HG02938 (cell line): ENCODE data around the gene NXPE4.

Source experiments
- ATAC-seq: cut with Tn5 transposase; IDR thresholded peaks from one replicate; pipeline ENCODE4 v1.9.1; 2021; ENCODE audit warnings: mild to moderate bottlenecking, moderate library complexity; ENCODE audit not compliant: unreplicated experiment

Gene NXPE4

DNA sequence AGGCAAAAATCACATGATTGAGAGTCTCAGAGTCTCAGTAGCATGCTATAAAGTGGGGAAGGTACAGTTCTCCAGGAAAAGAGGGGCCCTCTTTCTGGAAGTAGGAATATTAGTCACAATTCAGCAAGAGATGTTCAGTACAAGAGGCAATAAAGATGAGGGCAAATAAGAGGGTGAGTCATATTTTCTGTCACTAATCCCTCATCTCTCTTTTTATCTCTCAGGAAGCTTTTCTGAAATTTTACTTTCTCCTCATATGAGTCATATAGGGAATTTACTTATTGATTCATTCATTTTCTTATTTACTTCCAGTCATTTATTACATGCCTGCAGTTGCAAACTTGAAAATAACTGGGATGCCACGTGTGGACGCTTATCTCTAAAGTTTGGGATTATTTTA is 32.5 kb downstream of the NXPE4 start:
- ATAC-seq: no peak

DNA sequence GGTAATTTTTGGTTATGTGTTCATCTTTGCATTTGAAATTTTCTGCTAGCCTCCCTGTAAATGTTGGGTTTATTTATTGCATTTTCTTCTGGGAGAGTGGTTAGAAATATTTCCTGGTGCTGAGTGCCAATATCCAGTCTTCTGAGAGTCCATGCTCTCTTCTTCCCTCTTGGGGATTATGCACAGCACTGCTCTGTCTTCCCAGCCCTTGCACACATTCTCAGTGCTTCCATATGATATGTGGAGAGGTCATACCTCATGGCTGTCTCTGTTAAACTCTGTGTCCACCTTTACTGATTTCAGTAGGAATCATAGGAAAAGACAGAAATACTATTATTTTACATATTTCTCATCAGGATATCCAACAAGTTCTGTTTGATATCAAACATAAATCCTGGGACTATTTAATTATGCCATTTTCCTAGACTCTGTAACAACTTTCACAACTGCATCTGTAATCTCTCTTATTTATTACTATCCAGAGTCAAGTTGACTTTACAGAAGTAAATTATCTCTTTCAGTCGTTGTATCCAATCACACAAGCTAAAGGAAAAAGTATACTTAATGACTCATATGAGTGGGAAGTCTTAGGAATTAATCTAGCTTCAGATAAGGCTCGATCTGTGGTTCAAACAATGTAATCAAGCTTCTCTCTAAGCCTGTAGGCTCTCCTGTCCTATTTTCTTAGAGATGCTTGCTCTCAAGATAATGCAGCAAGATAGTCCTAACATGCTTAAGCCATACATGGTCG is 33.2 kb downstream of the NXPE4 start:
- no peak for ATAC-seq

DNA sequence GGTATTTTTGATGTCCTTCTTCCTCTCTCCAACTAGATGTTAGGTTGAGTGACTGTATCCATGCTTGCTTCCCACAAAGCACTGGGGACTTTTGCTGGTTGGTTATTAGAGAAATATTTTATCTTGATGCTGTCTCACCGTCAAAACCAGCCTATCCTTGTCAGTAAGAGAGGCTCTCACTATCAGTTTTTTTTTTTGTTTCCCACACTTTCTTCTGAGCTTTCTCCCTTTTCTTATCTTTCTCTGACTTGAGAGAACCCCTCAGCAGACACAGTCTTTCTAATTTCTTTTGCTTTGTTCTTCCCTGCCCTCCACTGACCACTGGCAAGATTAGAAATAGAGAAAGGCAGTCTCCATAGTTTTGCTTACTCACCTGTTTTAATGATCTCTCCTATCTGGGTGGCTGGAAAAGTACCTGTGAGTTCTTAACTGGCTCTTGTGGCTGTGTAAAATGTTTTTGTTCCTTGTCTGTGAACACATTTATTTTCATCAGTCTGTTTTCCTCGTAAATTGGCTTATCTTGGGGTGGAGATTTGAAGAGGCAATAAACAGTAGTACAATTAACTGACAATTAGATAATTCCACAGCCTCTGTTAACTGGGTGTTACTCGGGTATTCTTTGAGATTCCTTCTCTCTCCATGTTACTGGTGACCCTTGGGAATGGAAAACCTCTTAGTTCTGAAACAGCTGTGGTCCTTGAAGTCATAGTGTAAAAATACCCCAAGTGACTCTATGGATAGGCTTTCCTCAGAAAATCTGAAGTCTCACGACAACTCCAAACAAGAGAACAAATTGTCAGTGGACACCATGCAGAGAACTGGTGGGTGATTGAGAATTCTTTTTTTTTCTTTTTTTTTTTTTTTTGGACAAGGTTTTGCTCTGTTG is 35.9 kb downstream of the NXPE4 start, which contains the start of gene NXPE1:
Gene NXPE1, minus strand, starts transcription at position 457 of the 886 bp plus-strand sequence. CDS start 8,680 bp downstream, outside the sequence.
- ATAC-seq: no peak

DNA sequence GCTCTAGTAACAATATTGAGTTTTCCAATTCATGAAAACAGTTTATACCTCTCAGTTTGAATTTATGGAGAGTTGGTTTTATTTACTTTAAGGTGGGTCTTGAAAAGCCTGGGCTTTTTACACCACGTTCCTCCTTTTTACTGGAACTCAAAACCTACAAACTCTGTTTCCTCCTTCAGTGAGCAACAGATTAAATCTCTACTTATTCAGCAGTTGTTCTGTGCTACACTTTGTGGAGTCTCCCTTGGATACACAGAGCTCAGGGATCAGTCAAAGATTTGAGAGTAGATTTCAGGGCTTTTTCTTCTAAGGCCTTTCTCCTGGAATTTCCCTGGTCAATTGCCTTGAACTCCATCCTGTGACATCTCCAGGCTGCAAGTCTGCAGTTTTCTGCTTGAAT is 39.5 kb downstream of the NXPE4 start:
- ATAC-seq: no peak

DNA sequence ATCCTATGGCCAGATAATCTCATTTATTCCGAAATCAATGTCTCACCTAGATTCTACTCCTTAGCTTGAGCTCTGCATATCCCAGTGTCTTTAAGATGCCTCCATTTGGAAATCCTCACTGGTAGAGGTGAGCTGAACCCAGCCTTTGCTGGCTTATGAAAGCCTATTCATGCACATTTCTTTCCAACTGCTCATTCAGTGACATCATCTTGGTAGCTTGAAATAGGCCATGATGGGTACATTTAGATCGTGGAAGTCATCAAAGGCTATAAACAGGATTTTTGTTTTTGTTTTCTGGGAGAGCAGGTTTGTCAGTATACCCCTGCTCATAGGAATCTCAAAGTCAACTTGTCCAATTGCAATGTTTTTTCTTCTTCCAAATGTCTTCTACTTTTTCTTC is 41.9 kb downstream of the NXPE4 start:
- ATAC-seq: no peak

DNA sequence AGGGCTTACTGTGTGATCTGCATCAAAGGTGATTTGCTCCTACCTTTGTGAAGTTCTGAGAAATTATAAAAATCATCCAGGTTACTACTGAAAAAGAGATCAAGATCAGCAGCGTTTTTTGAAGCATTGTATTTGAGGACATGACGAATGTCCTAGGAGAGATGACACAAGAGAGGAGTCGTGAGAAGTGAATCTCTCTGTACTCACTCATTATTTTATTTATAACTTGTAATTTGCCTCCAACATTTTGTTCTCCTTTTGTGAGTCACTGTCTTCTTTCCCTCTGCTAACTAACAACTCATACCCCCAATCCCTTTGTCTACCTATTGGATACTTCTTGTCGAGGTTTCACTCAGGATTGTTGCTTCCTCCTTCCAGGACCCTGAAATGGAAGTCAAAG is 44.5 kb downstream of the NXPE4 start:
- no peak for ATAC-seq

DNA sequence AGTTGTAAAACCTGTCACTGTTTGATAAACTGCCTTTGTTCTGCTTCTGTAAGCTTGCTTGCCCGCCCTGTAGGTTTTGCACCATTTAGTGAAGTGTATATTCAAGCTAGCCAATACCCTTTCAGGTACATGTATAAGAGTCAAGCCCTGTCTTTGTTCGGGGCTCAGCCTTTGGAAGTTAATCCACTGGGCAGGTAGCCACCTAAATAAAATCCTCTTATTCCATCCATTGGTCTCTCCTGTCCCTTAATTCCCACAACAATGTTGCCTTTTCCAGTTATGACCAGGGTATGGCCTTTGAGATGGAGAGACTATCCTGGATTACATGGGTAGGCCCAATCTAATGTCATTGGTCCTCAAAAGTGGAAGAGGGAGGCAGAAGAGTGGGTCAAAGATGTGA is 69.9 kb downstream of the NXPE4 start:
- ATAC-seq: no peak

DNA sequence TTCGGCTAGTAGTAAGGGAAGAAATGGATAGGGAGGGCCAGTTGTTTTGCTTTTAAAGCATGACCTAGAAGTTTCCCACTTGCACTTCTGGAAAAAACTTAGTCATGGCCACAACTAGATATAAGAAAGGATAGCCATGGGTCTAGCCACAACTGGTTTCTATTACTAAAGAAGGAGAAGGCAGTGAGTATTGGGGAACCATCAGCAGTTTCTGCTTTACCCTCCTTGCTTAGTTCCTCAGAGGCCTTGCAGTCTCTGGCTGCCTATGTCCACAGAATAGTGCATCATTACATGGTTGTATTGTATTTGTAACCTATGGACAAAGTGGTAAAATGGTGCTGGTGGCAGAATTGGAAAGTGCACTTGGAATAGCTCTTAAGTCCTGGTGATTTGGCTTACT is 71.5 kb downstream of the NXPE4 start:
- ATAC-seq: no peak

DNA sequence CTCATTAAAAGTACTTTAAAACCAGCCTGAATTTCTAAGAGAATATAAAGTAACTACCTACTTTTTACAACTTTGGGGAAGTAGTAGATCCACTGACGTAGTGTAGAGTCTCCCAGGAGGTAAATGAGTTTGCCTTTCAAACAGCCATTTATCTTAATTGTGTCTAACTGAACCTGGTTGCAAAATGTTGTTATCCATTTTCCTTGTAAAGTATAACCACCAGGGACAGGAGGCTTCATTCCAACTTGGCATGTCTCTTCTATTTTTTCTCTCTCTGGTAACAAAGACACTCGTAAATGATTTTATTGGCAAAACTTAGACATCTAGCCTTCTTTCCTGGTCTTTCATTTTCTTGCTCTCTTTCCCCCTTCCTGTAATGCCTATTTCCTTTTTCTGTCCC is 72.8 kb downstream of the NXPE4 start:
- ATAC-seq: no peak
